ENCODE measurements around the gene ZNF549.

The ZNF549 gene

GRCh38 chr19:57570707-57571106 is 43.6 kb downstream of the ZNF549 start:
- no peak for DNase-seq

- DNase-seq = no peak
Observed at GRCh38 chr19:57572415-57572947, 45.3 kb downstream of the ZNF549 start.

GRCh38 chr19:57576661-57577060 is 49.5 kb downstream of the ZNF549 start:
- DNase-seq = no peak

- peak; percentile 100 for DNase-seq
Observed at GRCh38 chr19:57578487-57579205, 51.5 kb downstream of the ZNF549 start, which contains the start of gene ZNF416. Gene ZNF416 (minus strand): TSS chr19:57578911. CDS start chr19:57578704, 207 bp downstream.

GRCh38 chr19:57583104-57583520 is 56.0 kb downstream of the ZNF549 start:
- DNase-seq = no peak

GRCh38 chr19:57583521-57584416 is 56.6 kb downstream of the ZNF549 start, which contains the start of gene ZIK1:
Gene ZIK1 (plus strand): TSS chr19:57584145. CDS start chr19:57584357, 212 bp downstream.
- DNase-seq = peak; percentile 99

GRCh38 chr19:57587529-57587928 is 60.4 kb downstream of the ZNF549 start:
- DNase-seq = no peak

GRCh38 chr19:57599377-57599760 is 72.2 kb downstream of the ZNF549 start:
- DNase-seq = no peak

- peak; percentile 97 for DNase-seq
Observed at GRCh38 chr19:57599761-57600383, 72.7 kb downstream of the ZNF549 start, which contains the start of gene ZNF530. Gene ZNF530 (plus strand): TSS chr19:57599885. CDS start chr19:57604346, 4,461 bp downstream.

GRCh38 chr19:57606931-57607330 is 79.8 kb downstream of the ZNF549 start:
- no peak for DNase-seq

Measured in eye (tissue), 1 donor.